DMS53 treated with DMSO at 0.1 percent for 48 hours (cell line): ENCODE measurements around the gene CSNK1E.

ENCODE experiments used
- DNase-seq: peaks from one replicate; lab custom pipeline; 2025; ENCODE audit not compliant: unreplicated experiment; lab: John Stamatoyannopoulos, UW

CSNK1E gene

DNA sequence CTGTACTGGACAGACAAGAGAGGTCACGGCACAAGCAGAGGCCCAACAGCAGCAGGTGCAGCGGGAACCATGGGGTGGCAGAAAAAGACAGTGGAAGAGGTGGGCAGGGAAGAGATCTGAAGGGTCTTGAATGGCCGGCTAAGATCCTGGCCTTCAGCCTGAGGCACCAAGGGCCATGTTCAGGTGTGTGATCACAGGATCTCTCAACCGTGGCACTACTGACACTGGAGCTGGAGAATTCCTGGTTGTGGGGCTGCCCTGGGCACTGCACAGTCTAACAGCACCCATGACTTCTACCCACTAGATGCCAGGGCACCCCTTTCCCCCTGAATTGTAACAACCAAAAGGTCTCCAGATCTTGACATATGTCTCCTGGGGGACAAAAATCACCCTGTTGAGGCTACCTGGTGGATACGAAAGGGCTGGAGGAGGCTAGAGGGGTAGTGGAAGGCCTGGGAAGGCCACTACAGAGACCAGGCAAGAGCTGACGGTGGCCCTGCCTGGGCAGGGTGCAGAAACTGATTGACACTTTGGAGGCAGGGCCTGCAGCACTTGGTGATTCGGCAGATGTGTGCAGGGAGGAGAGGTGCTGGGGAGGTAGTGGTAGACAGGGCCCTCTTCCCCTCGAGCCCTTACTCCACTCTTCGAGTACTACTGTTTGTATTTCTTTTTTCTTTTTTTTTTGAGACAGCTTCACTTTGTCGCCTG is 8.3 kb downstream of the CSNK1E start:
- DNase-seq: no peak

DNA sequence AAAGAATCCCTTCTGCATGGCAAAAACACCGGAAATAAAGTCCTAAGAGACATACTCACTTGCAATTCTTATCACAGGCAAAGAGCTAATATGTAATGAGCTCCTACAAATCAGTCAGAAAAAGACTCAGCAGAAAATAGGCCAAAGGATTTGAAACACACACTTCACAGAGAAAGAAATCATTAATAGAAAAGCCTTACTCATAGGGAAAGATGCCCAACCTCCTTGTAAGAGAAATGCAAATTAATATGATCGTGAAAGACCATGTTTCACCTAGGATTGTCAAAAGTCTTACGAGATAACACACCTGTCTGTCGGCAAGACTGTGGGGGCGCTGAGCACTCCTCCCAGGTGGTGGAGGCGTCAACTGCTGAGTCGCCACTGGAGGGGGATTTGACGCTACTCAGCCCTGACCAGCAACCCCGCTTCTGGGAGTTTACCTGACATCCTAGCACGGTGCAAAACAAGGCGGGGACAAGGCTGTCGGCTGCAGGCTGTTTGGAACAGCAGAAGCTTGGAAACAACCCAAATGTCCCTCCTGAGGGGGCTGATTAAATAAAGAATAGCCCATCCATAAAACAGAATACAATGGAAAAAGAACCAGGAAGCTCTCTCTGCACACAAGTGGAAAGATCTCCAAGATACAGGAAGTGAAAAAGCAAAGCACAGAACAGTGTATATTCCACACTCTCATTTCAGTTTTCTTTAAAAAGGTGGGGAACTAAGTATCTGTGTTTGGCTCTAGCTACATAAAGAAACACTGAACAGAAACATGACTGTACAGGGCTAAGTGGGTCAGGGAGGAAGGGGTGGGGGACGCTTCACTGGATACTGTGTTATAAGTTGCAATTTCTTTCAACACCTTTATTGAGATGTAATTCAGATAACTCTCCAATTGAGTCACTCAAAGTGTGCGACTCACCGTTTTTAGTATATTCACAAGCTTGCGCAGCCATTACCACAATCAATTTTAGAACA is 11.5 kb downstream of the CSNK1E start:
- no peak for DNase-seq

DNA sequence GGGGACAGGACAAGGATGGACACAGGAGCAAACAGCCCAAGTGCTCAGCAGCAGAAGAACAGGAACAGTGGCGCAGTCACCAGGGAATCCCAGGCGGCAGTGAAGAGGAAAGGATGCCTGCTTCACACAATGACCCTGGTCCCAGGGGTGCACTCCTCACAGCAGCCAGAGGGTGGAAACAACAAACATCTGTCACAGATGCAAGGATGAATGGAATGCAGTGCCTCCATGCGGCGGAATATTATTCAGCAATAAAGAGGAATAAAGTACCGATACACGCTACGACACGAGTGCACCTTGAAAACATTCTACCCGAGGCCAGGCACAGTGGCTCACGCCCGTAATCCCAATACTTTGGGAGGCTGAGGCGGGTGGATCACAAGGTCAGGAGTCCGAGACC is 12.7 kb downstream of the CSNK1E start:
- DNase-seq: no peak

DNA sequence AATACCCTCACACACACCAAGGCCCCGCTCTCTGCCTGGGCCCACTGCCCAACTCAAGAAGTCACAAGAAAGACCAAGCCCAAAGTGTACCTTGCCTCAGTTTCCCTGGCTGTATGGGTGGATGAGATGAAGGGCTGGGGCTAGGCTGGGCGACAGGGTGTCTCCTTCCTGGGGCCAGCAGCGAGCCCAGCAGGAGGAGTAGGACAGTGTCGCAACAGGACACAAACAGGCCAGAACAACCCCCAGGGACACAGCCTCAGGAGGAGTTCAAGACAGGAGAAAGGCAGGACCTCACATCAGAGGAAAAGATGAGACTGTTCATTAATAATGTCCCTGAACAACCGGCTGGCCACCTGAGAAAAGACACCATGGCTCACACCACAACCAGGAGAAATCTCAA is 13.3 kb downstream of the CSNK1E start:
- DNase-seq: no peak

DNA sequence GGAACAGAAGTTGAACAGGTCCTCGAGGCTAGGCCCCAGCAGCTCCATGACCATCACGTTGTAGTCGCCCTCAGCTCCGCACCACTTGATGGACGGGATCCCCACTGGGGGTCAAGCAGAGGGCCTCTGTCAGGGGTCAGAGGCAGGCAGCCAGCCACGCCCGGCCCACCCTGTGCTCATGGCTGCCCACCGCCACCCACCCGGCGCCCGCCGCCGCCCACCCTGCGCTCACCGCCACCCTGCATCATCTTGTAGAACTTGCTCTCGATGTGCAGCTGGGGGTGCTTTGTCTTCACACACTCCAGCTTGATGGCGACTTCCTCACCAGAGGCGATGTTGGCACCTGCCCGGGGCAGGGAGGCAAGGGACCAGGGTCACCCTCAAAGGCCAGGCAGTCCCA is 14.3 kb downstream of the CSNK1E start:
- DNase-seq: no peak

DNA sequence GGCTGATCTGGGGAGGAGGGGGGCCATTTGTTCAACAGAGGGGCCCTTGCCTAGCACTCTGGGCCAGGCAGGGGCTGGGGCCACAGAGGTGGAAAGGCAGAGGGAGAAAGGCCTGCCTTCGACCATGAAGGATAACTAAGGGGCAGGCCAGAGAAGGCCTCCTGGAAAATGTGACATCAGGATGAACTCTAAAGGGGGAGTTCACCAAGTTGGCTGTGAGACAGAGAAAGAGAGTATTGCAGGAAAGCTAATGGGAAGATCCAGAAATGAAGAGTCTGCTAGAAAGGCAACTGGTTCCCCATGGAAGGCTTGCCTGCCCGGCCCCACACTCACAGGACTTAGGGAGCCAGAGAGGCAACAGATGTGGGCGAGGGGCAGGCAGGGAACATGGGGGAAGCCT is 16.3 kb downstream of the CSNK1E start:
- no peak for DNase-seq

DNA sequence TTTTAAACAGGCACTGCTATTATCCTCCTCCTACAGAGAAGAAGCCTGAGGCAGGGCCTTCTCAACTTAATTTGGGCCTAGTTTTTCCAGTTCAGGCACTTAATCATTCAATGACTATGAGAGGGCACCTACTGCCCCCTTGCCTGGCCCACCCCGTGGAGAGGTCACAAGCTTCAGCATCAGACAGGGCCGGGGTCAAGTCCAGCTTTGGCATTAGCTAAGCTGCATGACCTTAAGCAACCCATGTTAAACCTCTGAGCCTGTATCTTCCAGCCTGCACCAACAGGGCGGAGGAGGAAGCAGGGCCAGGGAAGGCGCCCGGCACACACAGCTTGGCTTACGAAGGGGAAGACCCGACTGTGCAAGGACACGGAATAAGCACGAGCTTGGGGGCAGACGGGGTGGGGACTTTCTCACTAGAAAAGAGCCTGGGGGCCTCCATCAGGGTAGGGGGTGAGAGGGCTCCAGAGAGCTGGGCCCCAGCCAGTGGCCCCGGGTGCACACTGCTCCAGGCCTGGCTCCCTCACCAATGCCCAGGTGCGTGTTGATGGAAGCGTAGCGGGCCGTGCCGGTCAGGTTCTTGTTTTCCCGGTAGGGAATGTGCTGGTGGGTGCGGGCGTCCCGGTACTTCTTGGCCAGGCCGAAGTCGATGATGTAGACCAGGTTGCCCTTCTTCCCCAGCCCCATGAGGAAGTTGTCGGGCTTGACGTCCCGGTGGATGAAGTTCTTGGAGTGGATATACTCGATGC is 16.9 kb downstream of the CSNK1E start:
- DNase-seq: no peak

DNA sequence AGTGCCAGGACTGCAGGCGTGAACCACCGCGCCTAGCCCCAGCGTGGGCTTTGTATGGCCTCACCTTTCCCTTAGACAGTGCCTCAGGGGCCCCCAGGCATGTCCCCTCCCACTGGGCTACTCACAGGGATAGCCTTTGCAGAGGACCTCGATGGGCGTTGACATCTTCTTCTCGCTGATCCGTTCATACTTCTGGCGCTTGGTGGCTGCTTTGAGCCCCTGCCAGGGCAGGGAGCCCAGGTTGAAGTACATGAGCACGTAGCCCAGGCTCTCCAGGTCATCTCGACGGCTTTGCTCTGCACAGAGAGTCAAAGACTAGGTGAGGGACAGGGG is 17.5 kb downstream of the CSNK1E start:
- no peak for DNase-seq

DNA sequence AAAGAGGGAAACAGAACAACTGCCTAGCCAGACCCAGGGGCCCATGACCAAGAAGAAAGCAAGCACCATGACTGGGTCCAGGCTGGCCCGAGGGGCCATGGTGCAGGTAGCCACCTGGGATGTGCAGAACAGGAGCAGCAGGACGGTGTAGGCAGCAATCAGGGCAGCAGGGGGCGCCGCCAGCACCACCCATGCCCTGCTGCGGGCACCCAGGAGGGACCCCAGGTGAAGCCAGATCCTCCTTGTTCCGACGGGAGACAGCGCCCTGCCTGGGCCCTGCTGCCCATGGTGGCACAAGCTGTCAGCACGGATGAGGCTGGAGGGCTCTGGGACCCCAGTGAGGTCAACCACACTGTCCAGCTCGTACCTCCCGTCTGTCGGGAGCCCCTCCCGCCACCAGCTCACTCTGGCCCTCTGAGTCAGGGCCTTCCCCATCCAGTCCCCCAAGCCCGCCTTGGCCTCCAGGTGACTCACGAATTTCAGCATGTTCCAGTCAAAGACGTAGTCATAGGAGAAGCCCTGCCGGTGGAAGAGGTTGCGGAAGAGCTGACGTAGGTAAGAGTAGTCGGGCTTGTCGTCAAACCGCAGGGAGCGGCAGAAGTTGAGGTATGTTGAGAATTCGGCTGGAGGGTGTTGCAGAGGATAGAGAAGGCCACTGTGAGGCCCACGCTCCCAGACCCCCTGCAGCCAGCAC is 18.8 kb downstream of the CSNK1E start:
- DNase-seq: no peak

DNA sequence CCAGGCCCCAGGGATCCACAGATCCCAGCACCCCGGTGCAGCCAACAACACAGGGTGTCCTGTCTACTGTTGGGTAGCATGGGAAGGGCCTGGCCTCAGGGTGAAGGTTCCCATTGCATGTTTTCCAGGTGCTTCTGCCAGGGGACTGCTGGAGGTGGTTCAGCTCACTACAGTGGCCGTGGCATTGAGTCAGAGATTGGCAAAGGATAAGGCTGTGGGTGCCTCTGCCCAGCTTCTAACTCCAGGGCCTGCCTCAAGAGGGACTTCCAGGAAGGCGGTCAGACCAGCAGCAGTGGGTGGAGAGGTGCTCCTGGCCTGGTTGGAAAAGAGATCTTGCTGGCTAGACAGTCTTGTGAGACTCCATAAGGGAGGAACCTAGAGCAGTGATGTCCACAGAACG is 20.9 kb downstream of the CSNK1E start:
- DNase-seq: no peak

DNA sequence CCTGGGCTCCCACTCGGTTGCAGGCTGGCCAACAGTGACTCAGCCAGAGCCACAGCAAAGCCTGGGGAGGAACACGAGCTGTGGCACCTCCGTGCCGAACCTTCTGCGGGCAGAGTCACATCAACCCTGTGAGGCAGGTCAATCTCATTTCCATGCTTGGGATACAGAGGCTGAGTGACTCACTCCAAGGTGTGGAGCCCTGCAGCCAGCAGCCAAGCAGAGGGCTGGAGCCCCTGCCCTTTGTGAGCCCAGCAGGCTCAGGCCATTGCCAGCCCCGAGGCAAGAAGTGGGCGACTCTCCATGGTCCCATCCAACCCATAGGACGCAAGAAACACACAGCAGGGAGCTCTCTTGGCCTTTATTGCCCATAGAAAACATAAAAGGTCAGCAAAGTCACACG is 21.4 kb downstream of the CSNK1E start:
- DNase-seq: no peak

DNA sequence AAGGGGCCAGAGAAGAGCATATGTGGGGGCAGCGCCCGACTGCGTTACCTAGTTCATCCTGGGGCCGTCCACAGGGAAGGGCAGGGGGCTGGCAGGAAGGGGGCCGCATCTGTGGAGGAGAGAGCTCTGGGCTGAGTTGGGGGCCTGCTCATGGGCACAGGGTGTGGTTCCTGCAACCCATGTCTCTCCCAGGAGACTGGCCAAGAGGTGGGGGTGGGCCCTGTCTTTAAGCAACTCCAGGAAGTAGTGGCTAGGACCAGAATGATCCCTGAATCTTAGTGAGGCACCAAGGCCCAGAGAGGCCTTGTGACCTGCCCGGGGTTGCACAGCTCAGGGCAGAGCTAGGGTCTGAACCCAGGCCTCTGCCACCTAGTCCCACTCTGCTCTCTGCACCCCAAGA is 21.9 kb downstream of the CSNK1E start:
- DNase-seq: no peak

DNA sequence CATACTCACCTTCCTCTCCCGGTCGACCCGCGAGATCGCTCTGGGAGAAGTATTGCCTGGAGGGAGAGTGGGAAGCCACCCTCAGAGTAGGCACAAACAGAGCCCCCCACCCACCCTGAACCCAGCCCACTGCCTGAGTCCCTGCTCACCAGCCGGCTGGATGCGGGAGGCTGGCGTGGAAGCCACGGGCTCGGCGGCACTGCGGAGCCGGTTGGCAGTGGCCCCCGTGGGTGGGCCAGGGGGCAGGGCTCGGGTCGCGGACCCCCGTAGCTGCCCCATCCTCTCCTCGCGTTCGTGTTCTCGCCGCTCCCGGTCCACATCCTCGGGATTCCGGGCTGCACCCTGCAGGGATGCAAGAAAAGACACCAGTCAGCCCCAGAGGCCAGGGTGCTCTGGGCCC is 23.0 kb downstream of the CSNK1E start:
- DNase-seq: no peak

DNA sequence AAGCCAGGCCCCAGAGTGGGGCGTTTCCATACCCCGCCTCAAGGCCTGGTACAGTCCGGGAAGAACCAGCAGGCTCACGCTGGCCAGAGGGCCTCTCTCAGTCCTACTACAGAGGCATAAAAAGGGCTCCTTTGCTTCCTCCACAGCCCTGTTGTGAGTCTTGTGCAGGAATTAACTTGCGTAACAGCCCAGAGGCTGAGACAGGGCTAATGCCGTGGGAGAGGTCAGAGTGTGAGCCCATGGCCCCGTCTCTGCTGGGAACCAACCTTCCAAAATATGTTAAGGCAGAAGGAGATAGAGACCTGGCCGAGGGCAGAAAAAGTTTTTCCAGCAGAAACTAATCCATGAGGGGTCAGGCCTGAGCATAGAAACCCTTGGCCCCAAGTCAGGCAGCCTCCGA is 24.5 kb downstream of the CSNK1E start:
- DNase-seq: no peak

DNA sequence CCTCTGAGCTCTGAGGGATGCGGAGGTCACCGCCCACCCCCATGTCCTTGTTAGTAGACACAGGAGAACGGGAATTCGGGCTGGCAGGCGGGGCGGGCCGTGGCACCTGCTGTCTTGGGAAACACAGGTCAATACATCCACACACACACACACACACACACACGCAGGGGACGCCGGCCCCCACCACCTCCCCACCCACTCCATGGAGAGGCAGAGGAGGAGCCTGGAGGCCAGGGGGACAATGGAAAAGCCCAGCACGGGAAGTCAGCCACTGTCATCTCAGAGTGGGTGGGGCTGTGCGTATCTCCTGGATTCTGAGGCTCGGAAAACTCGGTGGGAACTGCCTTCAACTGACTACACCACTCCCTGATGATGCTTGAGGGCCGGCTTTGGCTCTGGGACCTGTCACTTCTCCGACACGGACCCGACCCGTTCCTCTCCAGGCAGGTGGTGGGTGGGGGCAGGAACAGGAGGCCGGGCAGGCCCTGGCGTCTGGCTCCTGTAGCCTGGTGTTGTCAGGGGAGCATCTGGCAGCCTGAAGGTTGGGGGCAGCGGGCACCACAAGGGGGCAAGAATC is 25.9 kb downstream of the CSNK1E start:
- DNase-seq: no peak

DNA sequence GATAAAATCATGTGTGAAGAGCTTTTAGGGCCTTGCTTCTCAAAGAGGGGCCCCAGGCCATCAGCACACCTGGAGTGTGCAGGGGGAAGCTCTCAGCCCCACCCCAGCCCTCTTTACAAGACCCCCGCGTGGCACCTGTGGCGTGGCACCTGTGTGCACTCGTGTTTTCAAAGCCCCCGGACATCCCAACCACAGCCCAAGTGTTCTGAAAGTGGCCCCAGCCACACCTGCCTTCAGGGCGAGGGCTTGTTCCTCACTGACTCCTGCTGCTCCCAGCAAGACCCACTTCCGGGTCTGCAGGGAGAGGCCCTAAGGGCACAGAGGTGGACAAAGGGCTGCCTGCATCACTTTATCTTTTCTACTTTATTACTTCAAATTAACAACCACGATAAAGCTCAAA is 26.9 kb downstream of the CSNK1E start:
- DNase-seq: no peak

DNA sequence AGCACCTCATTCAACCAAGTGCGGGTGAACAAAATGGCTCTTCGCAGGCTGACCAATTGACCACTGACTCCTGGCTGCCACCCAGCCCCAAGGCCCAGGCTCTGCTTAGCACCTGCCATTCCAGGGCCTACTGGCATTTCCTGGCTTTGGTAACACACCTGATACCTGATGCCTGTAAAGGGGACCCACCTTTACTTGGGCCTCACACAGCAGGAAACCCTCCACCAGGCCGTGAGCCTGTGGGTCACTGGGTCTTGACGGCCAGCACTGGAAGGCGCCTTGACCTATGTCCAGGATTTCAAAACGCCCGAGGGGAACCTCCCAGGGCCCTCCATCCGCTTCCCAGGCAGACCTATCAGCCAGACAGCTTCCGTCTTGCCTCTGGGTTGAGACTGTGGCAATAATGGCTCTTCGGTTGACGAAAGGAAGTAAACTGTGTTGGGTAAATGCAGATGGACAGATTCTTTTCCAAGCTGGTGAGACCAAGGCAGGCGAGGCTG is 27.6 kb downstream of the CSNK1E start:
- DNase-seq: no peak

DNA sequence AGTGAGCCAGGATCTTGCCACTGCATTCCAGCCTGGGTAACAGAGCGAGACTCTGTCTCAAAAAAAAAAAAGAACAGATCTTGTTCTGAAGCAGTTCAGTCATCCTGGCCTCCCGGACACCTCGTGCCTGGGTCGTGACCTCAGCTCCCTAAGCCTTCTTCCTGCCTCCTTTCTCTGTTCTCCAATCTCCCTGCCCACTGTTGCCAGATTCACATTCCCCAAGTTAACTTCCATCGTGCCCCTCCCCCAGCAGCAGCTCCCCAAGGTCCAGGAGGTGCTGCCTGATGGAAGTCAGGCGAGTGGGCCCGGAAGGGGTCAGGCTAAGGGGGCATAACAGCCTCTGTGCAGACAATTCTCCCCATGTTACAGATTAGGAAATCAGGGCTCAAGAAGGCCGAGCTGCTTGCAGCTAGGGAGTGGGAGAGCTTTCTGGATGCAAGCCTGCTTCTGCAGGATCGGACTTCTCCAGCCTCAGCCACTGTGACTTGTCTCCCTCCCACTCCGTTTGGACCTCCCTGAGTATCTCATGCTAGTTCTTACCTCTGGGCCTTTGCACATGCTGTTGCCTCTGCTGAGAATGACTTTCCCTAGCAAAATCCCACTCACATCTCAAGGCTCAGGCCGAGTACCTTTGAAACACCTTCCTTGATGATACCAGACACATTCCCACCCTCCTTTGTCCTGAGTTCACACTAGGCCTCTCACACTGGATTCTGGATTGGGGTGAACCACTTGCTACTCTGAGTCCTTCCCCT is 30.1 kb downstream of the CSNK1E start:
- DNase-seq: no peak

DNA sequence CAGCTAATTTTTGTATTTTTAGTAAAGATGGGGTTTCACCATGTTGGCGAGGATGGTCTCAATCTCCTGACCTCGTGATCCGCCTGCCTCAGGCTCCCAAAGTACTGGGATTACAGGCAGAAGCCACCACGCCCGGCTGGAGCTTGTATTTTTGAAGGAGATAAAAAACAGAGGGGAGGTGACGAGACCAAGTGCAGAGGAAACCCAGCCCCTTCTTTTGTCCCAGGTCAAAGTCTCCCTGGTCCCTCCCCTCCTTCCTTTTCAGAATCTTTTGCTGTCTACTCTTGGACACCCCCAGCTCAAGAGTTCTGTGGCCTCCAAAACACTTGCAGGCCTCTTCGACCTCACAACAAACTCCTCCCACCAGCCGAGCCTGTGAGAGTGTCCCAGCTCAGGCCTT is 32.2 kb downstream of the CSNK1E start:
- DNase-seq: no peak

DNA sequence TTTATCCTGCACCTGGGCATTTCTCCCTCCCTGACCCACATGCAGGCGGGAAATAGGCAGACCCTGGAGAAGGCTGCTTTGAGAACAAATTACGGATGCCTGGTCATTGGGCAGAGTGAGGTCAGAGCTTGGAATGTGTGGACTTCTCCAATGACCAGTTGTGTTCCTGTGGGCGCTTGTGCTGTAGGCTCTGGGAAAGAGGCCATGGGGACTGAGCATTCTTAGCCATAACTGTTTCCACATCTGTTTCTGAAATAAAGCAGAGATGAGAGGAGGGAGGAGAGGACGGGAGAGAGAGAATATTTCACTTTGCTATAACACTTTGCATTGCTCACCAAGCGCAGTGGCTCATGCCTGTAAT is 33.2 kb downstream of the CSNK1E start:
- DNase-seq: no peak
